Stomach (tissue), 9 donors: ENCODE results near the gene PSTPIP1. TPM values are rescaled to one million over a fixed set of nuclear protein-coding genes. Genes with fewer than 3 reads are reported as not detected.

Source experiments
- DNase-seq, 2 donors: peaks; one replicate each; pipeline versions ENCODE4 v3.0.0 to v3.0.0-alpha.2; 2013 to 2019
- H3K27ac ChIP-seq, 5 donors: fragments of 200-600 bp in 4 of 5; sonication (generic) in 4 of 5; one replicate each; pipeline ENCODE4 v1.5.1; 2013 to 2019; ENCODE audit warnings: mild to moderate bottlenecking in 1 of 5, moderate library complexity in 1 of 5
- H3K27me3 ChIP-seq, 3 donors: fragments of 200-600 bp; sonication (generic); one replicate each; pipeline ENCODE4 v1.5.1; 2017 to 2019; ENCODE audit warnings: mixed run types in 1 of 3
- H3K36me3 ChIP-seq, 4 donors: fragments of 200-600 bp; sonication (generic); 1 replicate in 3 of 4; 2 replicates in 1 of 4; pipeline ENCODE4 v1.5.1; 2016 to 2019
- H3K4me1 ChIP-seq, 4 donors: fragments of 200-600 bp; sonication (generic); one replicate each; pipeline ENCODE4 v1.5.1; 2016 to 2019
- H3K4me3 ChIP-seq, 4 donors: fragments of 200-600 bp; sonication (generic) in 3 of 4; one replicate each; pipeline ENCODE4 v1.5.1; 2016 to 2019; ENCODE audit warnings: mild to moderate bottlenecking in 1 of 4
- H3K9me3 ChIP-seq, 4 donors: fragments of 200-600 bp; sonication (generic); one replicate each; pipeline ENCODE4 v1.5.1; 2016 to 2019
- CTCF ChIP-seq, 7 experiments: fragments of 450-650 bp in 4 of 7; fragments of 200-600 bp in 3 of 7; sonication (generic) in 3 of 7; IDR thresholded peaks; one replicate each; pipeline ENCODE4 v1.5.1; 2016 to 2019; ENCODE audit warnings: antibody characterized with exemption in 7 of 7, control low read depth in 2 of 7, mild to moderate bottlenecking in 1 of 7
- EP300 ChIP-seq: sonication (generic); formaldehyde crosslinking; IDR thresholded peaks from one replicate; pipeline ENCODE4 v1.6.1; 2017; ENCODE audit warnings: antibody characterized with exemption
- POLR2A ChIP-seq, 4 donors: fragments of 450-650 bp; IDR thresholded peaks; one replicate each; pipeline ENCODE4 v1.6.1; 2016; ENCODE audit warnings: antibody characterized with exemption in 4 of 4, control low read depth in 2 of 4, mild to moderate bottlenecking in 1 of 4, moderate library complexity in 1 of 4
- POLR2AphosphoS5 ChIP-seq, 3 donors: sonication (generic); formaldehyde crosslinking; IDR thresholded peaks; one replicate each; pipeline ENCODE4 v1.6.1; 2016; ENCODE audit warnings: antibody characterized with exemption in 3 of 3
- WGBS, 5 donors: extraction: QIAGEN DNeasy Blood & Tissue Kit in 3 of 5; methylation state at CpG; one replicate each; pipeline versions ENCODE4 v1.1.5 to v1.1.7; 2013 to 2018; 5-methylcytosine and 5-hydroxymethylcytosine counted together
- intact Hi-C: fragments of 100-400 bp; cut with DNase I; formaldehyde crosslinking; loops from one replicate; pipeline ENCODE4 v1.15.1; 2023; ENCODE audit warnings: low total_unique reads
- polyA plus RNA-seq, 3 donors: library from polyadenylated mRNA; stranded (reverse); fragments of 200-250 nt; gene quantifications; one replicate each; pipeline ENCODE4 v1.2.3, GENCODE V29; 2013
- total RNA-seq, 5 donors: library from RNA; depleted of rRNA; stranded (reverse); fragments of >200 nt; gene quantifications; one replicate each; pipeline versions ENCODE4 v1.1.0 to v1.2.3, GENCODE V29; 2014 to 2016
- donor health status: healthy with polysubstance abuse.
- donor health status: Bipolar disorder and iron deficiency.
- donor health status: healthy.

The PSTPIP1 gene
- total and polyA plus RNA-seq, 8 donors = 0.29 to 75.4 (median 5.4) TPM

- H3K27ac ChIP-seq = no peak overlapping the region
- TF ChIP-seq CTCF (IDR thresholded peaks at IDR 0.05) (no peak), POLR2A (IDR thresholded peaks at IDR 0.05) (no peak), EP300 (no peak), POLR2AphosphoS5 (IDR thresholded peaks at IDR 0.05) (no peak)
- intact Hi-C loops = no loop called here
- H3K4me3 ChIP-seq = no peak overlapping the region
- H3K4me1 ChIP-seq = peaks cover 7 to 42% (median 15%) of the 10 kb centered on the region in 4 donors
- no peaks in the 10 kb centered on the region for H3K9me3 ChIP-seq
- H3K36me3 ChIP-seq = peaks cover 0 to 16% (median 0%) of the 10 kb centered on the region in 4 donors
- no peak for DNase-seq
- 54 to 62% (median 60%) methylated on average over 17 to 20 of the region's 20 CpGs for WGBS, 5 donors
- peaks cover 0 to 20% (median 12%) of the 10 kb centered on the region in 3 donors for H3K27me3 ChIP-seq
These were observed 28.8 kb downstream of the PSTPIP1 start for GRCh38 chr15:77023576-77024272.

GRCh38 chr15:77024273-77025082, 29.6 kb downstream of the PSTPIP1 start:
- Histone ChIP-seq H3K4me3 (no peak overlapping the region), H3K27me3 (peaks cover 0 to 22% (median 16%) of the 10 kb centered on the region in 3 donors), H3K9me3 (no peaks in the 10 kb centered on the region), H3K36me3 (peaks cover 0 to 23% (median 0%) of the 10 kb centered on the region in 4 donors), H3K4me1 (peaks cover 7 to 44% (median 19%) of the 10 kb centered on the region in 4 donors), H3K27ac (no peak overlapping the region)
- peak; percentile 72 to 87 for DNase-seq
- intact Hi-C loops = no loop called here
- TF ChIP-seq POLR2AphosphoS5 (IDR thresholded peaks at IDR 0.05) = no peak
- no peak for TF ChIP-seq POLR2A (IDR thresholded peaks at IDR 0.05)
- peak in 6 of 7 experiments; percentile 7 to 95 (median 90) for TF ChIP-seq CTCF (IDR thresholded peaks at IDR 0.05)
- no peak for TF ChIP-seq EP300
- 23 to 39% (median 29%) methylated on average over 14 to 17 of the region's 17 CpGs for WGBS, 5 donors

- H3K36me3 ChIP-seq = peaks cover 0 to 24% (median 0%) of the 10 kb centered on the region in 4 donors
- no peak for DNase-seq
- H3K27ac ChIP-seq = no peak overlapping the region
- H3K9me3 ChIP-seq = no peaks in the 10 kb centered on the region
- no peak overlapping the region for H3K4me3 ChIP-seq
- H3K4me1 ChIP-seq = peaks cover 7 to 44% (median 19%) of the 10 kb centered on the region in 4 donors
- intact Hi-C loops = no loop called here
- H3K27me3 ChIP-seq = peaks cover 0 to 24% (median 16%) of the 10 kb centered on the region in 3 donors
- 90 to 94% (median 93%) methylated on average over 11 to 15 of the region's 15 CpGs for WGBS, 5 donors
- TF ChIP-seq POLR2A (IDR thresholded peaks at IDR 0.05) = no peak
- TF ChIP-seq POLR2AphosphoS5 (IDR thresholded peaks at IDR 0.05) = no peak
- no peak for TF ChIP-seq CTCF (IDR thresholded peaks at IDR 0.05)
- no peak for TF ChIP-seq EP300
These were observed 30.4 kb downstream of the PSTPIP1 start for GRCh38 chr15:77025083-77025901.

GRCh38 chr15:77025941-77026411, 31.1 kb downstream of the PSTPIP1 start:
- DNase-seq = no peak
- intact Hi-C loops = no loop called here
- H3K4me1 ChIP-seq = peaks cover 7 to 44% (median 19%) of the 10 kb centered on the region in 4 donors
- H3K27me3 ChIP-seq = peaks cover 0 to 31% (median 16%) of the 10 kb centered on the region in 3 donors
- no peaks in the 10 kb centered on the region for H3K9me3 ChIP-seq
- H3K4me3 ChIP-seq = no peak overlapping the region
- H3K36me3 ChIP-seq = peaks cover 0 to 24% (median 0%) of the 10 kb centered on the region in 4 donors
- no peak overlapping the region for H3K27ac ChIP-seq
- TF ChIP-seq POLR2AphosphoS5 (IDR thresholded peaks at IDR 0.05) (no peak), POLR2A (IDR thresholded peaks at IDR 0.05) (no peak)
- WGBS, 5 donors = 77 to 95% (median 92%) methylated on average over 4 of the region's 4 CpGs
